SK-N-SH (cell line): Measurements from ENCODE around the gene UGT2B11. TPM values are rescaled to one million over a fixed set of nuclear protein-coding genes. Genes with fewer than 3 reads are reported as not detected.
"Not testable (repeated sequence)": the region's sequence is repeated elsewhere in the genome, so short reads cannot be mapped to it uniquely, and the experiment has no call there.

Source experiments
- CTCF ChIA-PET: fragments of 300-600, 350-600 bp; formaldehyde crosslinking; extraction: SDS; loops from one replicate; lab custom pipeline; 2021; lab: Yijun Ruan, JAX
- POLR2A ChIA-PET: fragments of 350-600 bp; sonication (Branson Sonifier 250); formaldehyde crosslinking; extraction: SDS; loops from one replicate; lab custom pipeline; 2020; ENCODE audit warnings: antibody characterized with exemption, inconsistent platforms; lab: Yijun Ruan, JAX
- DNase-seq: peaks from one replicate; pipeline ENCODE4 v3.0.0; 2012
- H2AFZ ChIP-seq: fragments of 200-600 bp; sonication (generic); 2 replicates; pipeline ENCODE4 v1.8.1; 2016; ENCODE audit warnings: antibody characterized with exemption, mild to moderate bottlenecking, low read depth
- H3F3A ChIP-seq: fragments of 200-600 bp; sonication (generic); replicated peaks from 2 replicates; pipeline ENCODE3; 2016; ENCODE audit warnings: antibody characterized with exemption, mild to moderate bottlenecking; ENCODE audit not compliant: insufficient read depth
- H3K27ac ChIP-seq, 2 experiments: fragments of 200-500 bp in 1 of 2; fragments of 200-600 bp in 1 of 2; sonication (Bioruptor generic) in 1 of 2; sonication (generic), shearing (Covaris generic) in 1 of 2; 2 replicates each; pipeline versions ENCODE4 v1.5.1 to v1.6.1; 2014 to 2016; ENCODE audit warnings: low read depth in 2 of 2, inconsistent platforms in 1 of 2, low read length in 1 of 2, mild to moderate bottlenecking in 1 of 2, mixed read lengths in 1 of 2
- H3K27me3 ChIP-seq: fragments of 200-600 bp; sonication (generic), shearing (Covaris generic); 2 replicates; pipeline ENCODE4 v1.6.1; 2016; ENCODE audit warnings: mixed run types; ENCODE audit not compliant: insufficient read depth
- H3K36me3 ChIP-seq, 2 experiments: fragments of 200-500 bp in 1 of 2; fragments of 200-600 bp in 1 of 2; sonication (Bioruptor generic) in 1 of 2; sonication (generic) in 1 of 2; replicated peaks in 1 of 2; 2 replicates each; pipeline versions ENCODE3 to v1.5.1; 2014 to 2016; ENCODE audit warnings: low read length in 1 of 2, mild to moderate bottlenecking in 1 of 2; ENCODE audit not compliant: insufficient read depth in 2 of 2, control insufficient read depth in 1 of 2
- H3K4me1 ChIP-seq, 2 experiments: fragments of 200-500 bp in 1 of 2; fragments of 200-600 bp in 1 of 2; sonication (Bioruptor generic) in 1 of 2; sonication (generic), shearing (Covaris generic) in 1 of 2; 2 replicates each; pipeline versions ENCODE4 v1.5.1 to v1.6.1; 2014 to 2016; ENCODE audit warnings: low read depth in 1 of 2, low read length in 1 of 2, mixed run types in 1 of 2; ENCODE audit not compliant: insufficient read depth in 2 of 2, control insufficient read depth in 1 of 2
- H3K4me2 ChIP-seq: fragments of 200-600 bp; sonication (generic), shearing (Covaris generic); 2 replicates; pipeline ENCODE4 v1.6.1; 2017; ENCODE audit warnings: mixed run types
- H3K4me3 ChIP-seq, 2 experiments: fragments of 200-500 bp in 1 of 2; fragments of 200-600 bp in 1 of 2; sonication (Bioruptor generic) in 1 of 2; sonication (generic), shearing (Covaris generic) in 1 of 2; 2 replicates each; pipeline versions ENCODE4 v1.5.1 to v1.8.1; 2014 to 2016; ENCODE audit warnings: low read depth in 2 of 2, inconsistent platforms in 1 of 2, low read length in 1 of 2, mild to moderate bottlenecking in 1 of 2, mixed read lengths in 1 of 2, moderate library complexity in 1 of 2
- H3K79me2 ChIP-seq: fragments of 200-600 bp; sonication (generic); 2 replicates; pipeline ENCODE4 v1.8.1; 2017; ENCODE audit warnings: mild to moderate bottlenecking; ENCODE audit not compliant: insufficient read depth
- H3K9ac ChIP-seq: fragments of 200-600 bp; sonication (generic); 2 replicates; pipeline ENCODE4 v1.6.1; 2017; ENCODE audit warnings: mixed run types
- H3K9me2 ChIP-seq: fragments of 200-600 bp; sonication (generic); 2 replicates; pipeline ENCODE4 v1.6.1; 2017; ENCODE audit warnings: mixed run types
- H3K9me3 ChIP-seq: fragments of 200-600 bp; sonication (generic); 2 replicates; pipeline ENCODE4 v1.6.1; 2017; ENCODE audit warnings: mixed run types, mild to moderate bottlenecking, moderate library complexity
- H4K20me1 ChIP-seq: fragments of 200-600 bp; sonication (generic); 2 replicates; pipeline ENCODE4 v1.6.1; 2017; ENCODE audit warnings: mild to moderate bottlenecking, mixed run types; ENCODE audit not compliant: insufficient read depth
- POLR2AphosphoS5 ChIP-seq: IDR thresholded peaks from 2 replicates; pipeline ENCODE4 v1.6.1; 2012; ENCODE audit warnings: low read depth, low read length
- RXRA ChIP-seq: IDR thresholded peaks from 2 replicates; pipeline ENCODE4 v1.4.0; 2012; ENCODE audit warnings: low read depth, mild to moderate bottlenecking, borderline replicate concordance
- TAF1 ChIP-seq: IDR thresholded peaks from 2 replicates; pipeline ENCODE4 v1.6.1; 2012; ENCODE audit warnings: low read depth, mild to moderate bottlenecking, low read length, moderate library complexity, borderline replicate concordance
- WGBS: methylation state at CpG from one replicate; pipeline ENCODE4 v1.1.6; 2017; ENCODE audit warnings: low lambda C conversion rate; 5-methylcytosine and 5-hydroxymethylcytosine counted together
- polyA plus RNA-seq, 3 experiments: library from polyadenylated mRNA; depleted of rRNA; stranded (reverse); fragments of >200 nt; gene quantifications; 2 replicates each; pipeline ENCODE4 v1.2.3, GENCODE V29; 2012

The UGT2B11 gene
- not detected in 2 replicates for polyA plus RNA-seq (2012; rRNA removed)
- not detected in 2 replicates for polyA plus RNA-seq (2012; cell fraction: cytosol; rRNA removed)
- not detected in 2 replicates for polyA plus RNA-seq (2012; cell fraction: nucleus; rRNA removed)

- no peaks in the 10 kb centered on the region for H3F3A ChIP-seq
- H3K4me1 ChIP-seq, result no peaks in the 10 kb centered on the region
- H3K9me2 ChIP-seq, result no peaks in the 10 kb centered on the region
- no peaks in the 10 kb centered on the region for H4K20me1 ChIP-seq
- WGBS, result 0% methylated on average over 3 of the region's 3 CpGs
- H3K27ac ChIP-seq, result no peak within 1 kb of the TSS
- TF ChIP-seq POLR2AphosphoS5 (no peak), RXRA (no peak), TAF1 (no peak)
- POLR2A ChIA-PET, result no interaction called here
- H3K4me2 ChIP-seq, result no peak within 1 kb of the TSS
- CTCF ChIA-PET, result no interaction called here
- no peak for DNase-seq
- no peaks in the 10 kb centered on the region for H3K27me3 ChIP-seq
- H2AFZ ChIP-seq, result no peak within 1 kb of the TSS
- H3K9ac ChIP-seq, result no peak within 1 kb of the TSS
- no peak within 1 kb of the TSS for H3K4me3 ChIP-seq
- H3K79me2 ChIP-seq, result no peaks in the 10 kb centered on the region
- no peaks in the 10 kb centered on the region for H3K9me3 ChIP-seq
- H3K36me3 ChIP-seq, result no peaks in the 10 kb centered on the region
These were observed at the start of gene UGT2B11 for GRCh38 chr4:69214716-69215115. TSS of gene UGT2B11 (minus strand) at chr4:69214748. CDS start at chr4:69214722, 26 bp downstream.

- H3K9me2 ChIP-seq, POLR2A ChIA-PET, H3F3A ChIP-seq, H3K9me3 ChIP-seq, H3K36me3 ChIP-seq, H2AFZ ChIP-seq, DNase-seq, H3K4me3 ChIP-seq, H3K27ac ChIP-seq, H3K4me1 ChIP-seq, CTCF ChIA-PET, H3K79me2 ChIP-seq, H3K27me3 ChIP-seq, H3K9ac ChIP-seq, H4K20me1 ChIP-seq, H3K4me2 ChIP-seq: not testable (repeated sequence)
- 21% methylated on average over 3 of the region's 3 CpGs for WGBS
These were observed 38.7 kb upstream of the UGT2B11 start for GRCh38 chr4:69253147-69253772.

GRCh38 chr4:69250884-69251283 is 36.3 kb upstream of the UGT2B11 start:
- CTCF ChIA-PET, H3K4me2 ChIP-seq, H4K20me1 ChIP-seq, DNase-seq, H3K27me3 ChIP-seq, H3K9me2 ChIP-seq, H3K36me3 ChIP-seq, H3K9ac ChIP-seq, H3K9me3 ChIP-seq, H3K27ac ChIP-seq, H3K79me2 ChIP-seq, H3K4me3 ChIP-seq, H2AFZ ChIP-seq, H3F3A ChIP-seq, H3K4me1 ChIP-seq, POLR2A ChIA-PET: not testable (repeated sequence)
- WGBS, result 7% methylated on average over 2 of the region's 2 CpGs

GRCh38 chr4:69242562-69243240 is 28.2 kb upstream of the UGT2B11 start:
- POLR2A ChIA-PET, CTCF ChIA-PET, H3K9ac ChIP-seq, H4K20me1 ChIP-seq, H3K4me1 ChIP-seq, H3K27ac ChIP-seq, H3K36me3 ChIP-seq, H3K4me2 ChIP-seq, H3K9me2 ChIP-seq, H3K9me3 ChIP-seq, H3K79me2 ChIP-seq, H3K27me3 ChIP-seq, H3K4me3 ChIP-seq, H3F3A ChIP-seq, DNase-seq, H2AFZ ChIP-seq: not testable (repeated sequence)
- 3% methylated on average over 3 of the region's 3 CpGs for WGBS

GRCh38 chr4:69241746-69242145 is 27.2 kb upstream of the UGT2B11 start:
- H3F3A ChIP-seq, H3K27ac ChIP-seq, H2AFZ ChIP-seq, CTCF ChIA-PET, H4K20me1 ChIP-seq, H3K79me2 ChIP-seq, H3K36me3 ChIP-seq, POLR2A ChIA-PET, H3K4me3 ChIP-seq, H3K4me2 ChIP-seq, H3K4me1 ChIP-seq, H3K27me3 ChIP-seq, H3K9ac ChIP-seq, H3K9me2 ChIP-seq, DNase-seq, H3K9me3 ChIP-seq: not testable (repeated sequence)
- WGBS, result 6% methylated on average over 2 of the region's 2 CpGs

GRCh38 chr4:69240787-69241186 is 26.2 kb upstream of the UGT2B11 start:
- CTCF ChIA-PET, H3K9ac ChIP-seq, H3K79me2 ChIP-seq, H2AFZ ChIP-seq, H3K9me2 ChIP-seq, H3K4me1 ChIP-seq, H3K27me3 ChIP-seq, H3K4me2 ChIP-seq, H3K27ac ChIP-seq, H3K9me3 ChIP-seq, H3K36me3 ChIP-seq, POLR2A ChIA-PET, H3F3A ChIP-seq, H3K4me3 ChIP-seq, H4K20me1 ChIP-seq, DNase-seq: not testable (repeated sequence)
- 7% methylated on average over 3 of the region's 3 CpGs for WGBS
